K562 (cell line): ENCODE results near the gene CLIP2. TPM values are rescaled to one million over a fixed set of nuclear protein-coding genes. Genes with fewer than 3 reads are reported as not detected.

Source experiments
- CEBPG ChIP-seq, 3 experiments: fragments of 200-800 bp in 1 of 3; sonication (Bioruptor generic) in 1 of 3; sonication (generic) in 1 of 3; formaldehyde crosslinking in 1 of 3; IDR thresholded peaks in 2 of 3; conservative IDR thresholded peaks in 1 of 3; 2 replicates each; pipeline versions ENCODE4 v1.6.1 to v1.8.0; 2016 to 2022; ENCODE audit warnings: missing compliant biosample characterization in 2 of 3, missing genetic modification characterization in 2 of 3, mild to moderate bottlenecking in 1 of 3, missing genetic modification reagents in 1 of 3
- CHD4 ChIP-seq: fragments of 200-600 bp; sonication (generic); IDR thresholded peaks from 3 replicates; pipeline ENCODE4 v1.6.1; 2012; ENCODE audit warnings: low read depth, mild to moderate bottlenecking, mixed read lengths, low read length, inconsistent platforms; ENCODE audit not compliant: insufficient read depth, insufficient replicate concordance, poor library complexity, severe bottlenecking
- HMGN3 ChIP-seq: IDR thresholded peaks from 2 replicates; pipeline ENCODE4 v1.6.1; 2011; ENCODE audit warnings: borderline replicate concordance, low read depth, mild to moderate bottlenecking, mixed read lengths, low read length; ENCODE audit not compliant: insufficient read length; ENCODE audit errors: extremely low read depth
- KAT7 ChIP-seq: sonication (generic); formaldehyde crosslinking; IDR thresholded peaks from 2 replicates; pipeline ENCODE4 v1.8.0; 2022; ENCODE audit warnings: missing genetic modification reagents, mild to moderate bottlenecking, borderline replicate concordance
- MAZ ChIP-seq, 2 experiments: fragments of 450-650 bp in 1 of 2; sonication (generic) in 1 of 2; formaldehyde crosslinking; IDR thresholded peaks in 1 of 2; conservative IDR thresholded peaks in 1 of 2; 2 replicates each; pipeline versions ENCODE4 v1.4.0 to v1.5.0; 2020; ENCODE audit warnings: mild to moderate bottlenecking in 1 of 2, missing genetic modification reagents in 1 of 2
- POLR2A ChIP-seq: fragments of 450-650 bp; conservative IDR thresholded peaks from 2 replicates; pipeline ENCODE4 v1.6.1; 2016
- RB1 ChIP-seq: fragments of 450-650 bp; IDR thresholded peaks from 2 replicates; pipeline ENCODE4 v1.6.1; 2017; ENCODE audit warnings: low read depth, mild to moderate bottlenecking
- RBM25 ChIP-seq: fragments of 200-400 bp; formaldehyde crosslinking; IDR thresholded peaks from 2 replicates; pipeline ENCODE4 v1.6.1; 2018; ENCODE audit warnings: low read length, low read depth, moderate library complexity; ENCODE audit not compliant: severe bottlenecking
- SUPT5H ChIP-seq: fragments of 450-650 bp; IDR thresholded peaks from 2 replicates; pipeline ENCODE4 v1.6.1; 2016
- TAF1 ChIP-seq: IDR thresholded peaks from 2 replicates; pipeline ENCODE4 v1.6.1; 2011; ENCODE audit warnings: mild to moderate bottlenecking, low read length, moderate library complexity; ENCODE audit not compliant: insufficient read depth, control insufficient read depth, severe bottlenecking; ENCODE audit errors: extremely low read depth
- TBP ChIP-seq: optimal IDR thresholded peaks from 2 replicates; pipeline ENCODE3; 2011; ENCODE audit warnings: low read depth, low read length, improper control_type of control experiment
- YY1 ChIP-seq, 3 experiments: IDR thresholded peaks; 2 replicates each; pipeline ENCODE4 v1.6.1; 2011; ENCODE audit warnings: low read length in 2 of 3, mild to moderate bottlenecking in 2 of 3, moderate library complexity in 2 of 3, borderline replicate concordance in 1 of 3, control low read depth in 1 of 3, low read depth in 1 of 3; ENCODE audit not compliant: insufficient read depth in 3 of 3, insufficient replicate concordance in 2 of 3, control insufficient read depth in 1 of 3, insufficient read length in 1 of 3; ENCODE audit errors: extremely low read depth in 1 of 3
- ZNF212 ChIP-seq: fragments of 450-650 bp; formaldehyde crosslinking; IDR thresholded peaks from 2 replicates; pipeline ENCODE4 v1.4.0; 2020; ENCODE audit warnings: mild to moderate bottlenecking
- ZNF764 ChIP-seq: fragments of 250-450 bp; sonication (Bioruptor Pico); IDR thresholded peaks from 2 replicates; pipeline ENCODE4 v1.4.0; 2020; ENCODE audit warnings: low read depth, mild to moderate bottlenecking, moderate library complexity
- polyA plus RNA-seq, 8 experiments: library from polyadenylated mRNA; depleted of rRNA in 4 of 8; stranded (reverse) in 5 of 8; unstranded in 3 of 8; fragments of >200 nt; fragmentation: Nextera tagmentation in 2 of 8; fragmentation: Illumina TruSeq in 1 of 8; extraction: Ambion mirVana in 2 of 8; extraction: Trizol in 1 of 8; gene quantifications; 2 replicates each; pipeline versions ENCODE4 v1.2.1 to v1.2.3, GENCODE V29; 2011 to 2014; ENCODE audit warnings: inconsistent platforms in 1 of 8, missing spikeins in 1 of 8
- total RNA-seq, 7 experiments: library from RNA; depleted of rRNA in 6 of 7; stranded (reverse); fragments of >200 nt in 6 of 7; fragmentation: Illumina TruSeq in 2 of 7; extraction: Trizol in 2 of 7; gene quantifications; 2 replicates each; pipeline versions ENCODE4 v1.2.1 to v1.2.3, GENCODE V29; 2011 to 2021; ENCODE audit warnings: low replicate concordance in 1 of 7
- TF ChIP-seq, protein P1 (sequence below): fragments of 250-450 bp; sonication (Bioruptor Pico); IDR thresholded peaks from 2 replicates; pipeline ENCODE4 v1.4.0; 2020; ENCODE audit warnings: borderline replicate concordance
- TF ChIP-seq, protein P2 (sequence below), 2 experiments: fragments of 200-800 bp in 1 of 2; sonication (Bioruptor generic) in 1 of 2; sonication (generic) in 1 of 2; formaldehyde crosslinking in 1 of 2; IDR thresholded peaks in 1 of 2; conservative IDR thresholded peaks in 1 of 2; 2 replicates each; pipeline versions ENCODE4 v1.5.0 to v1.6.1; 2016 to 2020; ENCODE audit warnings: missing compliant biosample characterization in 1 of 2, missing genetic modification characterization in 1 of 2, missing genetic modification reagents in 1 of 2

The CLIP2 gene
- total and polyA plus RNA-seq, 9 of the 15 experiments (the other 6 are each of a cell fraction or from before 2014, with no cell fraction given) = 0.07 to 5.4 (median 2.1) TPM

DNA sequence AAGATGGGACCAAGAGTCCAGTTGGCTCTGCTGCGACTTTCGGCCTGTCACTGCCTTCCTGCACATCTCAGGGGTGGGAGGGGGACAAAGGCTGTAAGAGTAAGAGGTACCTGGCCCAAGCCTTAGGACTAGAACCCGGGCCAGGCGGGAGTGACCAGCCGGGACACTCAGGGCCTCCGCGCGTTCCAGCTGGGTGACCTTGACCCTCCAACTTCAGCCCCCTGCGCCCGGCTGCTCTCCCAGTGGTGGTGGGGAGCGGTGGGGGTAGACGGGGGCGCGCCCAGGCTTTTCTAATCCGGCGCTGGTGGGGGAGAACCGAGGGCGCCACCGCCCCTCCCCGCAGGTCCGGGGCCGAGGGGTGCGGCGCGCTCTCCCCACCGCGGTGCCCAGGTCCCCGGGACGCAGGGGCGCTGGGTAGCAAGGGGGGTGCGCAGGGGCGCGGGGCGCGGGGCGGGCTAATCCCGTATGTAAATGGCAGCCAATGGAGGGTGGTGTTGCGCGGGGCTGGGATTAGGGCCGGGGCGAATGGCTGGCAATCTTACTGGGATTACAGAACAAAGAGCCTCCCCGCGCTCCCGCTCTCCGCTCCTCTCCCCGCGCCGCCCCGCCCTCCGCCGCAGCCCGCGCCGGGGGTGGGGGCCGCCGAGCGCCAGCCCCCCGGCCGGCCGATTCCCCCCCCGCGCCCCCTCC lies 164.3 kb downstream of the CLIP2 start, which contains the start of gene GTF2IRD1 (continued):
- TF ChIP-seq, protein P1, sequence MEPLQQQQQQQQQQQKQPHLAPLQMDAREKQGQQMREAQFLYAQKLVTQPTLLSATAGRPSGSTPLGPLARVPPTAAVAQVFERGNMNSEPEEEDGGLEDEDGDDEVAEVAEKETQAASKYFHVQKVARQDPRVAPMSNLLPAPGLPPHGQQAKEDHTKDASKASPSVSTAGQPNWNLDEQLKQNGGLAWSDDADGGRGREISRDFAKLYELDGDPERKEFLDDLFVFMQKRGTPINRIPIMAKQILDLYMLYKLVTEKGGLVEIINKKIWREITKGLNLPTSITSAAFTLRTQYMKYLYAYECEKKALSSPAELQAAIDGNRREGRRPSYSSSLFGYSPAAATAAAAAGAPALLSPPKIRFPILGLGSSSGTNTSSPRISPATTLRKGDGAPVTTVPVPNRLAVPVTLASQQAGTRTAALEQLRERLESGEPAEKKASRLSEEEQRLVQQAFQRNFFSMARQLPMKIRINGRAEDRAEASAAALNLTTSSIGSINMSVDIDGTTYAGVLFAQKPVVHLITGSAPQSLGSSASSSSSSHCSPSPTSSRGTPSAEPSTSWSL (CRISPR knock-in tag) = 0 out of 2 replicates have a peak, but pooled peaks have one; percentile 52
- TF ChIP-seq MAZ (CRISPR knock-in tag; conservative IDR thresholded peaks at IDR 0.05 in 1 of 2, IDR thresholded peaks at IDR 0.05 in 1 of 2) = peak; percentile 59 to 73; a peak in 2 of 4 replicates
- peak; percentile 29 for TF ChIP-seq TAF1
- peak; percentile 12 for TF ChIP-seq TBP
- TF ChIP-seq RB1 = 0 out of 2 replicates have a peak, but pooled peaks have one; percentile 35
- 0 out of 2 replicates have a peak, but pooled peaks have one; percentile 28 for TF ChIP-seq ZNF764 (CRISPR knock-in tag)
- TF ChIP-seq, protein P2, sequence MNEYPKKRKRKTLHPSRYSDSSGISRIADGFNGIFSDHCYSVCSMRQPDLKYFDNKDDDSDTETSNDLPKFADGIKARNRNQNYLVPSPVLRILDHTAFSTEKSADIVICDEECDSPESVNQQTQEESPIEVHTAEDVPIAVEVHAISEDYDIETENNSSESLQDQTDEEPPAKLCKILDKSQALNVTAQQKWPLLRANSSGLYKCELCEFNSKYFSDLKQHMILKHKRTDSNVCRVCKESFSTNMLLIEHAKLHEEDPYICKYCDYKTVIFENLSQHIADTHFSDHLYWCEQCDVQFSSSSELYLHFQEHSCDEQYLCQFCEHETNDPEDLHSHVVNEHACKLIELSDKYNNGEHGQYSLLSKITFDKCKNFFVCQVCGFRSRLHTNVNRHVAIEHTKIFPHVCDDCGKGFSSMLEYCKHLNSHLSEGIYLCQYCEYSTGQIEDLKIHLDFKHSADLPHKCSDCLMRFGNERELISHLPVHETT (CRISPR knock-in tag; conservative IDR thresholded peaks at IDR 0.05 in 1 of 2, IDR thresholded peaks at IDR 0.05 in 1 of 2) = peak in 1 of 2 experiments; percentile 78; a peak in 2 of 4 replicates
- TF ChIP-seq ZNF212 = 0 out of 2 replicates have a peak, but pooled peaks have one; percentile 24
- peak in 2 of 3 experiments; percentile 44 to 65 for TF ChIP-seq YY1 (IDR thresholded peaks at IDR 0.05; ENCODE audit: borderline replicate concordance in 1 of 3, control insufficient read depth in 1 of 3, extremely low read depth in 1 of 3, insufficient read depth in 3 of 3, insufficient read length in 1 of 3, insufficient replicate concordance in 2 of 3, low read depth in 1 of 3, low read length in 2 of 3)
- TF ChIP-seq SUPT5H = 0 out of 2 replicates have a peak, but pooled peaks have one; percentile 24
- 0 out of 2 replicates have a peak, but pooled peaks have one; percentile 23 for TF ChIP-seq KAT7 (CRISPR knock-in tag)
- TF ChIP-seq RBM25 = peak; percentile 49
- TF ChIP-seq HMGN3 = peak; percentile 61
- peak; percentile 10 for TF ChIP-seq CHD4
- TF ChIP-seq CEBPG (CRISPR knock-in tag; IDR thresholded peaks at IDR 0.05) = no peak
- no peak for TF ChIP-seq CEBPG (tag; conservative IDR thresholded peaks at IDR 0.05 in 1 of 2, IDR thresholded peaks at IDR 0.05 in 1 of 2)
- TF ChIP-seq POLR2A = peak; percentile 53
